Neural progenitor cell (in vitro differentiated cells): Measurements from ENCODE around the gene ZFAND3. TPM values are rescaled to one million over a fixed set of nuclear protein-coding genes. Genes with fewer than 3 reads are reported as not detected.

Experiments
- DNase-seq: peaks from one replicate; pipeline ENCODE4 v3.0.0-alpha.2; 2016; ENCODE audit warnings: low spot score
- H2AFZ ChIP-seq: fragments of 200-600 bp; sonication (generic); replicated peaks from 2 replicates; pipeline ENCODE4 v1.6.1; 2016; ENCODE audit warnings: antibody characterized with exemption
- H3F3A ChIP-seq: fragments of 200-600 bp; sonication (generic); 2 replicates; pipeline ENCODE4 v1.6.1; 2016; ENCODE audit warnings: antibody characterized with exemption, low read depth
- H3K27ac ChIP-seq: fragments of 200-600 bp; sonication (generic); 2 replicates; pipeline ENCODE4 v1.5.1; 2016; ENCODE audit warnings: mild to moderate bottlenecking
- H3K27me3 ChIP-seq: fragments of 200-600 bp; sonication (generic); 2 replicates; pipeline ENCODE4 v1.6.1; 2016; ENCODE audit warnings: mild to moderate bottlenecking, moderate library complexity
- H3K36me3 ChIP-seq: fragments of 200-600 bp; sonication (generic); 2 replicates; pipeline ENCODE4 v1.5.1; 2016
- H3K4me1 ChIP-seq: fragments of 200-600 bp; sonication (generic); 2 replicates; pipeline ENCODE4 v1.6.1; 2016; ENCODE audit warnings: mixed run types
- H3K4me2 ChIP-seq: fragments of 200-600 bp; sonication (generic); 2 replicates; pipeline ENCODE4 v1.6.1; 2016
- H3K4me3 ChIP-seq: fragments of 200-600 bp; sonication (generic); 2 replicates; pipeline ENCODE4 v1.5.1; 2016
- H3K79me2 ChIP-seq: fragments of 200-600 bp; sonication (generic); 2 replicates; pipeline ENCODE4 v1.6.1; 2016; ENCODE audit warnings: low read depth
- H3K9ac ChIP-seq: fragments of 200-600 bp; sonication (generic); 2 replicates; pipeline ENCODE4 v1.6.1; 2016
- H3K9me3 ChIP-seq: fragments of 200-600 bp; sonication (generic); 2 replicates; pipeline ENCODE4 v1.5.1; 2016; ENCODE audit warnings: low read depth
- H4K20me1 ChIP-seq: fragments of 200-600 bp; sonication (generic); 2 replicates; pipeline ENCODE4 v1.6.1; 2016; ENCODE audit warnings: low read depth
- H3K27ac Mint-ChIP-seq: 3 replicates; pipeline ENCODE4 v1.8.0; 2021; ENCODE audit warnings: mixed read lengths
- H3K27me3 Mint-ChIP-seq: 2 replicates; pipeline ENCODE4 v1.8.0; 2022; ENCODE audit warnings: low read depth, mild to moderate bottlenecking, inconsistent platforms, moderate library complexity, mixed read lengths; ENCODE audit not compliant: insufficient read depth
- H3K36me3 Mint-ChIP-seq: 3 replicates; pipeline ENCODE4 v1.8.0; 2021; ENCODE audit warnings: mixed read lengths
- H3K4me1 Mint-ChIP-seq: 3 replicates; pipeline ENCODE4 v1.8.0; 2021; ENCODE audit warnings: mixed read lengths
- H3K4me3 Mint-ChIP-seq: 3 replicates; pipeline ENCODE4 v1.8.0; 2021; ENCODE audit warnings: mild to moderate bottlenecking, moderate library complexity, mixed read lengths
- H3K9me3 Mint-ChIP-seq: 3 replicates; pipeline ENCODE4 v1.8.0; 2020; ENCODE audit warnings: mixed read lengths
- CTCF ChIP-seq: fragments of 200-600 bp; sonication (generic); IDR thresholded peaks from 2 replicates; pipeline ENCODE4 v1.5.1; 2017; ENCODE audit warnings: antibody characterized with exemption, mild to moderate bottlenecking
- EZH2 ChIP-seq: fragments of 200-600 bp; sonication (generic); IDR thresholded peaks from 2 replicates; pipeline ENCODE4 v1.6.1; 2017; ENCODE audit warnings: antibody characterized with exemption, mild to moderate bottlenecking, moderate library complexity
- EZH2phosphoT487 ChIP-seq: fragments of 200-600 bp; sonication (generic); IDR thresholded peaks from 2 replicates; pipeline ENCODE4 v1.6.1; 2017; ENCODE audit warnings: antibody characterized with exemption
- total RNA-seq: library from RNA; depleted of rRNA; stranded (reverse); fragments of >200 nt; gene quantifications from 2 replicates; pipeline ENCODE4 v1.2.3, GENCODE V29; 2015; ENCODE audit warnings: low replicate concordance

The ZFAND3 gene
- total RNA-seq, 1 donor from 2014 or later: 24.3 TPM

DNA sequence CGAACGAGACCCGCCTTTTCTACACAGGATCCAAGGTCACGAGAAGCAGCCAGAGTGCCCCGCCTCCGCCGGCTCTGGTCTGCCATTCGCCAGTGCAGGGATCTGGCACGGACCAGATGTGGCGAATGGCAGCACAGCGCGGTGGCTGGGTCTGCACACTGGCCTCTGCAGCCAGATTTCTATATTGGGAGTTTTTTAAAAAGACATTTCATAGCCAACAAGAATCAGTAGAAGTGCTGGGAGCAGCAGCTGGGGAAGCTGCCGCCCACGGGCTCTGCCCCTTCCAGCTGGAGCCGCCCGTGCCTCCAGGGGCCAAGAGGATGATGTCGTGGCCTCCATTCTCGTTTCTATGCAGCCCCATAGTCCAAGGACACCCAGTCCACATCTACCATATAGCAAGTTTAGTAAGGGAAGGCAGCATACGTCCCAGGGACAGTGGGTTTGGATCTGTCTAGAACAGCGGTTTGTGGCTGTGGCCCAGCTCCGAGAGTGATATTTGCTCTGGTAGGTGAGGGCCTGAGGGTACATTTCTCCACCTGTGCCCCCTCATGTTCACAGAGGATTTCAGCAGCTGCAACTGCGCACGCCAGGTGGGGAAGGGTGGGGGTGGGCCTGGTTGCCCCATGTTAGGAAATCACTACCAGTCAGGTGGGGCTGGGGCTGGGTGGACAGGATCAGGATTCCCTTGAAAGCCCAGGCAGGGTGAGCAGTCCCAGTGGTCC is 333.7 kb downstream of the ZFAND3 start:
- H4K20me1 ChIP-seq: peaks cover 51% of the 10 kb centered on the region
- H3K4me2 ChIP-seq: no peak overlapping the region
- no peak for DNase-seq

DNA sequence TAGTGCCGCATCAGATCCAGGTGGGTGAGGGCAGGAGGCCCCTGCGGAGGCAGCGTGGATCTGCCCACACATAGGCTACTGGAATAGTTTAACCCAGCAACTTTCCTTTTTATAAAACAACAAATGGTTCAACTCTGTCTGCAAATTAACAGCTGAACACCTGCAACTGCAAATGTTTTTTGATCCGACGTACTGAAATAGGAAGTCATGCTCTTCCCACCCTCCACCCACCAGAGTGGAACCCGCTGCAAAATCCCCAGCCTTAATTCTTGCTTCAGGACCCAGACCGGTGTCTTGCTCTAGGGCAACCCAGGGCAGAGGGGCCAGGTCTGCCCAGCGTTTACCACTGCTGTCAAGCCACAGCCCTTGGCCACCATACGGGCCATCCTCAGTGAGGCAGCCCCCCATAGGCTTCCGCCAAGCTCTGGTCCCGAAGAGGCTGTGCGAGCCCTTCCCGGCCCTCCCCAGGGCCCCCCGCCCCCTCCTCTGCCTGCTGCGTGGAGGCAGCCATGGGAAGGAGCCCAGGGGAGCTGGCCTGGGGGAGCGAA is 334.3 kb downstream of the ZFAND3 start:
- Histone ChIP-seq H3K27ac (no peak overlapping the region), H3K4me2 (no peak overlapping the region), H2AFZ (no peak overlapping the region), H3K27me3 (no peaks in the 10 kb centered on the region), H3F3A (peaks cover 14% of the 10 kb centered on the region), H3K9me3 (no peaks in the 10 kb centered on the region), H3K9ac (no peak overlapping the region), H3K4me3 (no peak overlapping the region), H3K79me2 (peaks cover 9% of the 10 kb centered on the region), H3K36me3 (no peaks in the 10 kb centered on the region), H3K4me1 (peaks cover 21% of the 10 kb centered on the region), H4K20me1 (peaks cover 45% of the 10 kb centered on the region)
- no peak for DNase-seq
- no peaks in the 10 kb centered on the region for H3K27me3 Mint-ChIP-seq
- no peak overlapping the region for H3K27ac Mint-ChIP-seq
- H3K9me3 Mint-ChIP-seq: no peaks in the 10 kb centered on the region
- peaks cover 16% of the 10 kb centered on the region for H3K36me3 Mint-ChIP-seq
- peaks cover 29% of the 10 kb centered on the region for H3K4me1 Mint-ChIP-seq
- no peak overlapping the region for H3K4me3 Mint-ChIP-seq
- TF ChIP-seq CTCF (no peak), EZH2 (no peak), EZH2phosphoT487 (no peak)

More for the DNA sequence above, 333.7 kb downstream of the ZFAND3 start:
- Histone ChIP-seq H3K36me3 (no peaks in the 10 kb centered on the region), H3K79me2 (peaks cover 13% of the 10 kb centered on the region), H3K27me3 (no peaks in the 10 kb centered on the region), H3K4me1 (peaks cover 28% of the 10 kb centered on the region), H3K9me3 (no peaks in the 10 kb centered on the region), H3K27ac (no peak overlapping the region), H3K9ac (no peak overlapping the region), H2AFZ (no peak overlapping the region), H3F3A (peaks cover 20% of the 10 kb centered on the region), H3K4me3 (no peak overlapping the region)
- Mint-ChIP-seq H3K9me3 (no peaks in the 10 kb centered on the region), H3K27ac (no peak overlapping the region), H3K36me3 (peaks cover 14% of the 10 kb centered on the region), H3K4me3 (no peak overlapping the region), H3K27me3 (no peaks in the 10 kb centered on the region), H3K4me1 (peaks cover 35% of the 10 kb centered on the region)
- no peak for TF ChIP-seq EZH2
- no peak for TF ChIP-seq EZH2phosphoT487
- no peak for TF ChIP-seq CTCF

DNA sequence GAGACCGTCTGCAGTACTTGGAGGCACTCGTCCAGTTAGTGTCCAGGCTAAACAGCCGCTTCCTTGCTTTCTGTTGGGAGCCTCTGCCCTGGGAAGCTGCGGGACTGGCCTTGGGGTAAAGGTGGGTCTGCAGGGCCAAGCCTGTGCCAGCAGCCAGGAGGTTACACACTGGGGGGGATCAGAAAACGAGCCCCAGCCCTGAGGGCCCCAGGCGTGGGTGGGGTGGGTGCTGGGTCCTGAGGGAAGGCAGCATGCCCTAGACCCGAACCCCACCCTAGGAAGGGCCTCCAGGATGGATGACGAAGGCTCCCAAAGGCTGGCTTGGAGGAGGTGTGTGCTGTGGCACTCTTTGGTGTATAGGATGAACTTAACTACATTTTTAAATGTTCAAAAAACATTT is 335.2 kb downstream of the ZFAND3 start:
- Histone ChIP-seq H3K9me3 (no peaks in the 10 kb centered on the region), H3F3A (peaks cover 6% of the 10 kb centered on the region), H3K9ac (no peak overlapping the region), H3K27me3 (no peaks in the 10 kb centered on the region), H2AFZ (no peak overlapping the region), H3K4me2 (no peak overlapping the region), H3K79me2 (peaks cover 5% of the 10 kb centered on the region), H3K4me1 (peaks cover 13% of the 10 kb centered on the region), H3K4me3 (no peak overlapping the region), H3K36me3 (no peaks in the 10 kb centered on the region), H3K27ac (no peak overlapping the region), H4K20me1 (peaks cover 36% of the 10 kb centered on the region)
- peak overlapping the region; percentile 50 for H3K27ac Mint-ChIP-seq
- H3K9me3 Mint-ChIP-seq: no peaks in the 10 kb centered on the region
- peaks cover 20% of the 10 kb centered on the region for H3K4me1 Mint-ChIP-seq
- DNase-seq: no peak
- peaks cover 23% of the 10 kb centered on the region for H3K36me3 Mint-ChIP-seq
- no peaks in the 10 kb centered on the region for H3K27me3 Mint-ChIP-seq
- H3K4me3 Mint-ChIP-seq: no peak overlapping the region
- TF ChIP-seq CTCF (no peak), EZH2 (no peak)
